HepG2 (cell line): ENCODE data around the gene AJM1.

ENCODE experiments used
- CREB1 ChIP-seq, 2 experiments: fragments of 450-650 bp in 1 of 2; IDR thresholded peaks; 2 replicates each; pipeline ENCODE4 v1.6.1; 2016 to 2017; ENCODE audit warnings: control low read depth in 1 of 2, mild to moderate bottlenecking in 1 of 2, missing compliant biosample characterization in 1 of 2, missing genetic modification characterization in 1 of 2
- ESRRA ChIP-seq: sonication (generic); formaldehyde crosslinking; IDR thresholded peaks from 2 replicates; pipeline ENCODE4 v1.5.1; 2020; ENCODE audit warnings: mild to moderate bottlenecking, low read depth, missing genetic modification reagents
- HDAC1 ChIP-seq: sonication (generic); formaldehyde crosslinking; IDR thresholded peaks from 2 replicates; pipeline ENCODE4 v1.5.1; 2020; ENCODE audit warnings: mild to moderate bottlenecking, missing genetic modification reagents
- IRF2 ChIP-seq: IDR thresholded peaks from 2 replicates; pipeline ENCODE4 v1.6.1; 2018; ENCODE audit warnings: missing genetic modification reagents, missing compliant biosample characterization
- MXI1 ChIP-seq: IDR thresholded peaks from 3 replicates; pipeline ENCODE4 v1.6.1; 2012; ENCODE audit warnings: low read depth, low read length, inconsistent platforms, borderline replicate concordance
- MYNN ChIP-seq: sonication (generic); formaldehyde crosslinking; IDR thresholded peaks from 2 replicates; pipeline ENCODE4 v1.4.0; 2020; ENCODE audit warnings: mild to moderate bottlenecking, low read depth, missing genetic modification reagents
- NR2F1 ChIP-seq, 2 experiments: fragments of 450-650 bp in 1 of 2; formaldehyde crosslinking in 1 of 2; IDR thresholded peaks; 2 replicates each; pipeline versions ENCODE4 v1.5.0 to v1.6.1; 2016 to 2020; ENCODE audit warnings: mild to moderate bottlenecking in 1 of 2, missing compliant biosample characterization in 1 of 2, missing genetic modification reagents in 1 of 2, moderate library complexity in 1 of 2
- NR3C1 ChIP-seq: sonication (generic); formaldehyde crosslinking; IDR thresholded peaks from 2 replicates; pipeline ENCODE4 v1.4.0; 2020; ENCODE audit warnings: missing genetic modification reagents
- POLR2A ChIP-seq, 2 experiments: IDR thresholded peaks; 2 replicates each; pipeline ENCODE4 v1.6.1; 2011; ENCODE audit warnings: low read depth in 2 of 2, low read length in 2 of 2, mild to moderate bottlenecking in 1 of 2, moderate library complexity in 1 of 2; ENCODE audit not compliant: insufficient read depth in 1 of 2
- POLR2AphosphoS5 ChIP-seq: IDR thresholded peaks from 2 replicates; pipeline ENCODE4 v1.6.1; 2012; ENCODE audit warnings: low read depth, low read length
- SP1 ChIP-seq, 2 experiments: fragments of 450-650 bp in 1 of 2; sonication (generic) in 1 of 2; formaldehyde crosslinking in 1 of 2; IDR thresholded peaks; 2 replicates each; pipeline versions ENCODE4 v1.4.0 to v1.6.1; 2016 to 2020; ENCODE audit warnings: missing genetic modification reagents in 1 of 2
- STAT6 ChIP-seq: sonication (generic); formaldehyde crosslinking; IDR thresholded peaks from 2 replicates; pipeline ENCODE4 v1.4.0; 2020; ENCODE audit warnings: missing genetic modification reagents, mild to moderate bottlenecking, borderline replicate concordance
- TF ChIP-seq, protein P1 (sequence below): IDR thresholded peaks from 2 replicates; pipeline ENCODE4 v1.6.1; 2016; ENCODE audit warnings: missing genetic modification reagents, missing compliant biosample characterization

DNA sequence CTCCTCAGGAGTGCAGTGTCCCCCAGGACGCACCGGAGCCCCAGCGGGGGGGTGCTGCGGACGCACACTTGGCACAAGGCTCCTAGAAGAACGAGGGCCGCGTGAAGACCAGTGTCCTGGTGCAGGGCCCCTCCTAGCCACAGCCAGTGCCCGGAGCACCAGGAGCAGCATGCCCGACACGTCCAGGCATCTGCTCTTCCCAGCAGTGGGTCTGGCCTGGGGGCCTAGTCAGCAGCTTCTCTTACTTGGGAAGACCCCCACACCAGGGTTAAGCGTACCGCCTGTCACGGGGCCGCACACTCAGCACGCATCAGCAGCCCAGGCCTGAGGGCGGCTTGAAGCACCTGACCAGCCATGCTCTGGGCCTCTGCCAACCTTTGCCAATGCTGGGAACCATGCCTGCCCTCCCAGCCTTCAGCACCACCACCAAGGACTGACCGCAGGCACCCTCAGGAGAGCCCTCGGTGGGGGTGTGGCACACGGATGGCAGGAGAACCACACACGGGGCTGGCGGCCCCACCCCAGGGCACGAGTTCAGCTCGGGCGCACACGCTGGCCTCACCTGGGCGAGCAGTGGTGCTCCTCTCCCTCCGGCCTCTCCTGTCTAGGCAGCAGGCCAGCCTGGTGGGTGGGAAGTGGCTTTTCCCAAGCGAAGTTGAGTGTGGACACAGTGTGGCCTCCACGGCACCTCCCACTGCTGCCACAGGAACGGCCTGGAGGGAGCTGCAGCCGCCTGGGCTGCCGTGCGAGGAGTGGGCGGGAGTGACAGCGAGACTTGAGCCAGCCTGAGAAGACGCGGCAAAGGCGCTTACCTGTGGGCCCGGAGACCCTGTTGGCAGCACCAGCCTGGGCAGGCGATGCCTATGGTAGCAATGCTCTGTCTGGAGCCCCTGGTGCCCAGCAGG is 12.0 kb upstream of the AJM1 start:
- TF ChIP-seq, protein P1, sequence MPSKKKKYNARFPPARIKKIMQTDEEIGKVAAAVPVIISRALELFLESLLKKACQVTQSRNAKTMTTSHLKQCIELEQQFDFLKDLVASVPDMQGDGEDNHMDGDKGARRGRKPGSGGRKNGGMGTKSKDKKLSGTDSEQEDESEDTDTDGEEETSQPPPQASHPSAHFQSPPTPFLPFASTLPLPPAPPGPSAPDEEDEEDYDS, result no peak
- TF ChIP-seq MXI1 (no peak), POLR2AphosphoS5 (no peak), IRF2 (CRISPR knock-in tag) (no peak), CREB1 (IDR thresholded peaks at IDR 0.05) (no peak), CREB1 (CRISPR knock-in tag; IDR thresholded peaks at IDR 0.05) (no peak), NR2F1 (CRISPR knock-in tag; IDR thresholded peaks at IDR 0.05) (no peak), NR3C1 (no peak), ESRRA (CRISPR knock-in tag) (no peak), HDAC1 (no peak), MYNN (CRISPR knock-in tag) (no peak), SP1 (IDR thresholded peaks at IDR 0.05) (no peak), SP1 (CRISPR knock-in tag; IDR thresholded peaks at IDR 0.05) (no peak), STAT6 (no peak), POLR2A (IDR thresholded peaks at IDR 0.05; ENCODE audit: insufficient read depth in 1 of 2, low read depth in 2 of 2, low read length in 2 of 2) (no peak; a peak in 1 of 4 replicates)
